Liver (tissue), 3 donors: Measurements from ENCODE around the gene FUT7.

Experiments used
- CTCF ChIP-seq: fragments of 150-350 bp; IDR thresholded peaks from 2 replicates; pipeline ENCODE4 v1.5.1; 2017; ENCODE audit warnings: improper control_type of control experiment, low read depth, low read length; ENCODE audit not compliant: missing input control
- EGR1 ChIP-seq, 2 donors: IDR thresholded peaks; 2 replicates each; pipeline ENCODE4 v1.6.1; 2016 to 2018; ENCODE audit warnings: antibody characterized with exemption in 2 of 2, low read depth in 2 of 2
- FOXA1 ChIP-seq: IDR thresholded peaks from 2 replicates; pipeline ENCODE4 v1.6.1; 2016; ENCODE audit warnings: antibody characterized with exemption
- GABPA ChIP-seq, 2 donors: IDR thresholded peaks in 1 of 2; conservative IDR thresholded peaks in 1 of 2; 2 replicates each; pipeline ENCODE4 v1.6.1; 2016; ENCODE audit warnings: antibody characterized with exemption in 2 of 2, mild to moderate bottlenecking in 1 of 2, moderate library complexity in 1 of 2
- HNF4A ChIP-seq, 2 donors: conservative IDR thresholded peaks; 2 replicates each; pipeline ENCODE4 v1.6.1; 2016; ENCODE audit warnings: antibody characterized with exemption in 2 of 2, mild to moderate bottlenecking in 2 of 2
- MAX ChIP-seq: IDR thresholded peaks from 2 replicates; pipeline ENCODE4 v1.6.1; 2016; ENCODE audit warnings: antibody characterized with exemption
- SP1 ChIP-seq: IDR thresholded peaks from 2 replicates; pipeline ENCODE4 v1.6.1; 2018; ENCODE audit warnings: antibody characterized with exemption, mild to moderate bottlenecking
- TAF1 ChIP-seq: conservative IDR thresholded peaks from 2 replicates; pipeline ENCODE4 v1.6.1; 2016; ENCODE audit warnings: antibody characterized with exemption, mild to moderate bottlenecking
- donor health status: healthy.
- donor health status: healthy.

- TF ChIP-seq CTCF = no peak
- TF ChIP-seq EGR1 (IDR thresholded peaks at IDR 0.05; ENCODE audit: low read depth in 2 of 2) = no peak
- TF ChIP-seq TAF1 = no peak
- TF ChIP-seq GABPA (IDR thresholded peaks at IDR 0.05 in 1 of 2, conservative IDR thresholded peaks at IDR 0.05 in 1 of 2) = no peak
- no peak for TF ChIP-seq FOXA1
- TF ChIP-seq MAX = no peak
- TF ChIP-seq HNF4A (conservative IDR thresholded peaks at IDR 0.05) = no peak
- TF ChIP-seq SP1 = no peak
Measured at GRCh38 chr9:137021568-137021978, 10.3 kb downstream of the FUT7 start.
